ENCODE measurements around the gene SULT1E1. TPM values are rescaled to one million over a fixed set of nuclear protein-coding genes. Genes with fewer than 3 reads are reported as not detected.

The SULT1E1 gene
- total and polyA plus RNA-seq, 2 of the 8 experiments (the other 6 are each of a cell fraction or from before 2014, with no cell fraction given), result not detected

- Histone ChIP-seq H3K9ac (replicated peaks in 1 of 4; ENCODE audit: extremely low read depth in 1 of 4, low read depth in 3 of 4, low read length in 3 of 4) (no peak overlapping the region), H3K27ac (ENCODE audit: low read depth, low read length) (no peak overlapping the region), H3K36me3 (ENCODE audit: control insufficient read depth in 2 of 4, insufficient read depth in 4 of 4, low read length in 3 of 4) (no peaks in the 10 kb centered on the region), H3K4ac (replicated peaks; ENCODE audit: insufficient read length, low read depth, low read length) (no peak overlapping the region), H3K79me1 (ENCODE audit: low read depth, low read length) (no peaks in the 10 kb centered on the region), H2AFZ (ENCODE audit: low read length) (no peak overlapping the region), H3K18ac (ENCODE audit: extremely low read depth, low read length) (no peak overlapping the region), H4K91ac (replicated peaks; ENCODE audit: insufficient read length, low read length) (no peak overlapping the region), H3K9me3 (ENCODE audit: insufficient read depth in 2 of 2, low read depth in 1 of 2, low read length in 1 of 2) (no peaks in the 10 kb centered on the region), H4K20me1 (replicated peaks in 1 of 2; ENCODE audit: control insufficient read depth in 1 of 2, insufficient read depth in 2 of 2, low read length in 2 of 2) (no peaks in the 10 kb centered on the region), H2BK15ac (ENCODE audit: low read length) (no peak overlapping the region), H3K4me2 (ENCODE audit: insufficient read depth in 1 of 2, low read depth in 2 of 2, low read length in 2 of 2) (no peak overlapping the region), H3K23me2 (ENCODE audit: low read depth, low read length) (no peaks in the 10 kb centered on the region), H3K27me3 (replicated peaks in 1 of 4; ENCODE audit: control insufficient read depth in 3 of 4, extremely low read depth in 1 of 4, insufficient read depth in 3 of 4, low read length in 3 of 4) (peaks cover 0 to 1% (median 0%) of the 10 kb centered on the region in 4 experiments; a peak in 1 of 7 replicates), H3K23ac (ENCODE audit: insufficient read length) (no peak overlapping the region), H4K5ac (ENCODE audit: insufficient read length, low read depth, low read length) (no peak overlapping the region), H2BK20ac (ENCODE audit: low read length) (no peak overlapping the region), H2AK5ac (ENCODE audit: low read depth, low read length) (no peak overlapping the region), H3K4me3 (ENCODE audit: extremely low read depth in 1 of 4, insufficient read depth in 2 of 4, low read depth in 3 of 4, low read length in 4 of 4) (no peak overlapping the region), H2BK5ac (ENCODE audit: low read depth, low read length) (no peak overlapping the region), H3K14ac (ENCODE audit: insufficient read length) (no peak overlapping the region), H2BK12ac (ENCODE audit: low read depth, low read length) (no peak overlapping the region), H3K56ac (replicated peaks; ENCODE audit: insufficient read length, low read depth, low read length) (no peak overlapping the region), H2BK120ac (replicated peaks; ENCODE audit: low read depth, low read length) (no peak overlapping the region), H4K8ac (ENCODE audit: extremely low read depth, insufficient read depth, low read length) (no peak overlapping the region), H3K4me1 (replicated peaks in 1 of 4; ENCODE audit: control insufficient read depth in 3 of 4, insufficient read depth in 4 of 4, low read length in 3 of 4) (peaks cover 0 to 2% (median 0%) of the 10 kb centered on the region in 4 experiments; a peak in 1 of 7 replicates), H3K79me2 (ENCODE audit: control insufficient read depth in 1 of 2, insufficient read depth in 2 of 2, low read length in 2 of 2) (no peaks in the 10 kb centered on the region)
- no peak for DNase-seq (ENCODE audit: low read depth in 1 of 2, low spot score in 2 of 2)
- POLR2A ChIA-PET (ENCODE audit: partially characterized antibody), result no interaction called here
- TF ChIP-seq YY1 (IDR thresholded peaks at IDR 0.05; ENCODE audit: low read depth, low read length) (no peak), KDM4A (IDR thresholded peaks at IDR 0.05; ENCODE audit: low read depth, low read length, severe bottlenecking) (no peak), RNF2 (IDR thresholded peaks at IDR 0.05; ENCODE audit: borderline replicate concordance, low read depth, low read length, missing control alignments, poor library complexity, severe bottlenecking) (no peak), SP4 (IDR thresholded peaks at IDR 0.05; ENCODE audit: low read length) (no peak), ATF3 (IDR thresholded peaks at IDR 0.05; ENCODE audit: insufficient read depth, low read depth, low read length) (no peak), SIN3A (conservative IDR thresholded peaks at IDR 0.05 in 1 of 2, IDR thresholded peaks at IDR 0.05 in 1 of 2; ENCODE audit: low read depth in 1 of 2, low read length in 2 of 2) (no peak), RXRA (IDR thresholded peaks at IDR 0.05; ENCODE audit: insufficient read depth, low read depth, low read length) (no peak), CREB1 (IDR thresholded peaks at IDR 0.05) (no peak), CBX5 (IDR thresholded peaks at IDR 0.05; ENCODE audit: low read depth, low read length) (no peak), BCL11A (IDR thresholded peaks at IDR 0.05; ENCODE audit: low read depth in 2 of 2, low read length in 2 of 2) (no peak), POU5F1 (IDR thresholded peaks at IDR 0.05; ENCODE audit: low read depth, low read length) (no peak), MAX (IDR thresholded peaks at IDR 0.05) (no peak)
- CTCF ChIA-PET (ENCODE audit: partially characterized antibody), result interaction anchor here (0.6 kb wide), 1 partner anchor 541 kb away, joined by 6 read pairs; no protein-coding TSS in a partner anchor
- 89% methylated on average over 1 of the region's 1 CpG; no CpG with 5 or more reads in 1 of the 2 experiments for whole genome bisulfite sequencing, 2 experiments (ENCODE audit: extremely low coverage in 1 of 2, insufficient coverage in 1 of 2, insufficient read length in 1 of 2, insufficient replicate concordance in 2 of 2, low coverage in 1 of 2, low lambda C conversion rate in 2 of 2, missing lambda C conversion rate in 1 of 2)
- no peak for FAIRE-seq
Measured at GRCh38 chr4:69859140-69859685, 732 bp downstream of the SULT1E1 start.
